CD4-positive, alpha-beta T cell (primary cell): ENCODE measurements around the gene SUPT4H1. TPM values are rescaled to one million over a fixed set of nuclear protein-coding genes. Genes with fewer than 3 reads are reported as not detected.

Experiments used
- ATAC-seq: fragments of 200-7000 bp; cut with Tn5 transposase; one replicate; pipeline ENCODE4 v1.10.0; 2022; ENCODE audit warnings: mild to moderate bottlenecking; ENCODE audit not compliant: poor library complexity
- CTCF ChIA-PET: fragments of 350-600 bp; sonication (Branson Sonifier 250); formaldehyde crosslinking; loops from one replicate; lab custom pipeline; 2021; ENCODE audit warnings: antibody characterized with exemption, inconsistent platforms; lab: Charles Lee
- POLR2A ChIA-PET: fragments of 350-600 bp; sonication (Branson Sonifier 250); formaldehyde crosslinking; loops from one replicate; lab custom pipeline; 2021; ENCODE audit warnings: antibody characterized with exemption, inconsistent platforms; lab: Charles Lee
- DNase-seq, 14 experiments: peaks; one replicate each; pipeline ENCODE4 v3.0.0-alpha.2; 2013 to 2020; ENCODE audit warnings: mixed read lengths in 2 of 14
- H3K27ac ChIP-seq, 2 donors: one replicate each; pipeline versions ENCODE4 v1.5.1 to v1.7.0; 2013; ENCODE audit warnings: low read length in 2 of 2, low read depth in 1 of 2, mild to moderate bottlenecking in 1 of 2
- H3K27me3 ChIP-seq, 2 experiments: 1 replicate in 1 of 2; 2 replicates in 1 of 2; pipeline versions ENCODE4 v1.6.1 to v1.7.0; 2013; ENCODE audit warnings: low read length in 2 of 2, control low read depth in 1 of 2, mild to moderate bottlenecking in 1 of 2, moderate library complexity in 1 of 2; ENCODE audit not compliant: insufficient read depth in 2 of 2, control insufficient read depth in 1 of 2
- H3K36me3 ChIP-seq: one replicate; pipeline ENCODE4 v1.6.1; 2013; ENCODE audit warnings: low read length, control low read depth; ENCODE audit not compliant: insufficient read depth
- H3K4me1 ChIP-seq: one replicate; pipeline ENCODE4 v1.6.1; 2013; ENCODE audit warnings: low read length, control low read depth; ENCODE audit not compliant: insufficient read depth
- H3K4me3 ChIP-seq: one replicate; pipeline ENCODE4 v1.5.1; 2013; ENCODE audit warnings: mild to moderate bottlenecking, low read length, moderate library complexity
- H3K9me3 ChIP-seq, 2 experiments: 1 replicate in 1 of 2; 2 replicates in 1 of 2; pipeline versions ENCODE4 v1.6.1 to v1.7.0; 2013; ENCODE audit warnings: low read length in 2 of 2, mild to moderate bottlenecking in 2 of 2, control low read depth in 1 of 2, moderate library complexity in 1 of 2; ENCODE audit not compliant: control insufficient read depth in 1 of 2, insufficient read depth in 1 of 2
- H3K27ac Mint-ChIP-seq: one replicate; pipeline ENCODE4 v1.8.0; 2020; ENCODE audit warnings: mixed read lengths
- H3K27me3 Mint-ChIP-seq: one replicate; pipeline ENCODE4 v1.8.0; 2021; ENCODE audit warnings: mixed read lengths
- H3K36me3 Mint-ChIP-seq: one replicate; pipeline ENCODE4 v1.8.0; 2021; ENCODE audit warnings: low read depth, mixed read lengths
- H3K4me1 Mint-ChIP-seq: one replicate; pipeline ENCODE4 v1.8.0; 2021; ENCODE audit warnings: low read depth, mixed read lengths
- H3K4me3 Mint-ChIP-seq: one replicate; pipeline ENCODE4 v1.8.0; 2020; ENCODE audit warnings: mild to moderate bottlenecking, mixed read lengths
- H3K9me3 Mint-ChIP-seq: one replicate; pipeline ENCODE4 v1.8.0; 2020; ENCODE audit warnings: mixed read lengths
- intact Hi-C, 2 experiments: fragments of 100-400 bp; cut with DNase I in 1 of 2; cut with micrococcal nuclease in 1 of 2; formaldehyde crosslinking; loops; one replicate each; pipeline versions ENCODE4 v1.15.1 to v1.9.0; 2023 to 2025; cut with DNase I, micrococcal nuclease
- total RNA-seq, 174 experiments: library from RNA in 2 of 174; stranded (reverse) in 2 of 174; gene quantifications; one replicate each; pipeline ENCODE4 v1.2.3 and lab custom pipeline; 2021 to 2026
- TF ChIP-seq, protein P1 (sequence below): fragments of 200-600 bp; IDR thresholded peaks from one replicate; pipeline ENCODE4 v1.8.0; 2022; ENCODE audit warnings: antibody characterized with exemption, mild to moderate bottlenecking

The SUPT4H1 gene
- total RNA-seq, 2 experiments from 2014 or later, result 46.5 to 47.0 TPM

- peak overlapping the region; percentile 97 to 98 for H3K27ac ChIP-seq
- TF ChIP-seq, protein P1, sequence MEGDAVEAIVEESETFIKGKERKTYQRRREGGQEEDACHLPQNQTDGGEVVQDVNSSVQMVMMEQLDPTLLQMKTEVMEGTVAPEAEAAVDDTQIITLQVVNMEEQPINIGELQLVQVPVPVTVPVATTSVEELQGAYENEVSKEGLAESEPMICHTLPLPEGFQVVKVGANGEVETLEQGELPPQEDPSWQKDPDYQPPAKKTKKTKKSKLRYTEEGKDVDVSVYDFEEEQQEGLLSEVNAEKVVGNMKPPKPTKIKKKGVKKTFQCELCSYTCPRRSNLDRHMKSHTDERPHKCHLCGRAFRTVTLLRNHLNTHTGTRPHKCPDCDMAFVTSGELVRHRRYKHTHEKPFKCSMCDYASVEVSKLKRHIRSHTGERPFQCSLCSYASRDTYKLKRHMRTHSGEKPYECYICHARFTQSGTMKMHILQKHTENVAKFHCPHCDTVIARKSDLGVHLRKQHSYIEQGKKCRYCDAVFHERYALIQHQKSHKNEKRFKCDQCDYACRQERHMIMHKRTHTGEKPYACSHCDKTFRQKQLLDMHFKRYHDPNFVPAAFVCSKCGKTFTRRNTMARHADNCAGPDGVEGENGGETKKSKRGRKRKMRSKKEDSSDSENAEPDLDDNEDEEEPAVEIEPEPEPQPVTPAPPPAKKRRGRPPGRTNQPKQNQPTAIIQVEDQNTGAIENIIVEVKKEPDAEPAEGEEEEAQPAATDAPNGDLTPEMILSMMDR, result no peak
- Mint-ChIP-seq H3K27me3 (no peaks in the 10 kb centered on the region), H3K27ac (peak overlapping the region; percentile 84), H3K4me1 (peaks cover 68% of the 10 kb centered on the region), H3K9me3 (no peaks in the 10 kb centered on the region), H3K4me3 (peak overlapping the region; percentile 90), H3K36me3 (peaks cover 56% of the 10 kb centered on the region)
- ChIA-PET CTCF (interaction anchor here (1.8 to 7.9 kb wide), 4 partner anchors 9 to 31 kb away, joined by 5 to 59 read pairs (median 22); no protein-coding TSS in a partner anchor), POLR2A (interaction anchor here (1.0 to 18.5 kb wide), 7 partner anchors 11 to 820 kb away, joined by 3 to 1359 read pairs (median 35); partner anchors contain the start of genes PRR11, RNF43, SKA2 and SUPT4H1)
- no peak for ATAC-seq
- no peaks in the 10 kb centered on the region for H3K27me3 ChIP-seq
- peaks cover 69% of the 10 kb centered on the region for H3K4me1 ChIP-seq
- intact Hi-C loops, result loop anchor here (10.0 kb wide), 6 partner anchors 180 to 1250 kb away; partner anchors contain the start of genes AKAP1 (in 1 of the 2), MRPS23 (in 1 of the 2), MTMR4 (in 1 of the 2) and TRIM37 (in 1 of the 2)
- peak in 5 of 14 experiments; percentile 28 to 55 (median 51) for DNase-seq
- H3K4me3 ChIP-seq, result peak overlapping the region; percentile 84
- H3K36me3 ChIP-seq, result peaks cover 22% of the 10 kb centered on the region
- no peaks in the 10 kb centered on the region for H3K9me3 ChIP-seq
These were observed 16.8 kb downstream of the SUPT4H1 start for GRCh38 chr17:58335061-58335731.

- Mint-ChIP-seq H3K9me3 (no peaks in the 10 kb centered on the region), H3K4me1 (peaks cover 68% of the 10 kb centered on the region), H3K36me3 (peaks cover 59% of the 10 kb centered on the region), H3K27me3 (no peaks in the 10 kb centered on the region), H3K27ac (peak overlapping the region; percentile 84), H3K4me3 (peak overlapping the region; percentile 90)
- intact Hi-C loops, result loop anchor here (5.0 to 10.0 kb wide), 7 partner anchors 180 to 1250 kb away; partner anchors contain the start of genes AKAP1 (in 1 of the 2), MRPS23 (in 1 of the 2), MTMR4 (in 1 of the 2) and TRIM37 (in 1 of the 2)
- POLR2A ChIA-PET, result interaction anchor here (1.0 to 22.3 kb wide), 5 partner anchors 5 to 184 kb away, joined by 3 to 1359 read pairs (median 508); partner anchors contain the start of genes SUPT4H1 and TSPOAP1
- DNase-seq, result peak in 2 of 14 experiments; percentile 29 to 33
- no peak for ATAC-seq
- Histone ChIP-seq H3K4me1 (peaks cover 64% of the 10 kb centered on the region), H3K27ac (peak overlapping the region; percentile 97 to 98), H3K36me3 (peaks cover 21% of the 10 kb centered on the region), H3K4me3 (peak overlapping the region; percentile 84), H3K27me3 (no peaks in the 10 kb centered on the region), H3K9me3 (no peaks in the 10 kb centered on the region)
- CTCF ChIA-PET, result interaction anchor here (2.0 to 7.9 kb wide), 4 partner anchors 10 to 31 kb away, joined by 5 to 59 read pairs (median 24); no protein-coding TSS in a partner anchor
- TF ChIP-seq, protein P1, result no peak
These were observed 17.3 kb downstream of the SUPT4H1 start for GRCh38 chr17:58334661-58335060.

GRCh38 chr17:58334256-58334655, 17.7 kb downstream of the SUPT4H1 start:
- peak overlapping the region; percentile 84 for H3K27ac Mint-ChIP-seq
- ChIA-PET POLR2A (interaction anchor here (2.5 to 22.3 kb wide), 4 partner anchors 5 to 83 kb away, joined by 12 to 1359 read pairs (median 934); partner anchors contain the start of genes RNF43, SUPT4H1 and TSPOAP1), CTCF (interaction anchor here (2.6 to 7.9 kb wide), 2 partner anchors 10 to 17 kb away, joined by 8 to 59 read pairs; no protein-coding TSS in a partner anchor)
- ATAC-seq (no peak), DNase-seq (no peak)
- H3K4me1 ChIP-seq, result peaks cover 64% of the 10 kb centered on the region
- intact Hi-C loops, result loop anchor here (5.0 to 10.0 kb wide), 7 partner anchors 181 to 1249 kb away; partner anchors contain the start of genes AKAP1 (in 1 of the 2), MRPS23 (in 1 of the 2), MTMR4 (in 1 of the 2) and TRIM37 (in 1 of the 2)
- H3K27ac ChIP-seq, result peak overlapping the region; percentile 97 to 98
- no peaks in the 10 kb centered on the region for H3K27me3 Mint-ChIP-seq
- no peaks in the 10 kb centered on the region for H3K27me3 ChIP-seq
- peaks cover 59% of the 10 kb centered on the region for H3K36me3 Mint-ChIP-seq
- H3K36me3 ChIP-seq, result peaks cover 19% of the 10 kb centered on the region
- H3K4me3 ChIP-seq, result peak overlapping the region; percentile 84
- TF ChIP-seq, protein P1, result no peak
- no peaks in the 10 kb centered on the region for H3K9me3 Mint-ChIP-seq
- peak overlapping the region; percentile 90 for H3K4me3 Mint-ChIP-seq
- no peaks in the 10 kb centered on the region for H3K9me3 ChIP-seq
- H3K4me1 Mint-ChIP-seq, result peaks cover 68% of the 10 kb centered on the region
